Stimulated activated naive CD8-positive, alpha-beta T cell treated with anti-CD3 and anti-CD28 coated beads, Interleukin-15, amount 100 ng/mL, for 72 hours (primary cell): Measurements from ENCODE around the gene DPF3.
A peak's percentile ranks its signal among the peaks of the same experiment; 100 is the strongest.

ENCODE experiments used
- ATAC-seq: fragments of 150-1000 bp; cut with Tn5 transposase; 2 replicates; pipeline ENCODE4 v1.10.0; 2021; ENCODE audit warnings: mild to moderate bottlenecking, moderate library complexity
- DNase-seq, 2 donors: peaks; one replicate each; pipeline ENCODE4 v3.0.0; 2021 to 2022
- H3K27ac Mint-ChIP-seq, 2 donors: one replicate each; pipeline ENCODE4 v1.8.0; 2022; ENCODE audit warnings: mild to moderate bottlenecking in 2 of 2, mixed read lengths in 2 of 2, moderate library complexity in 2 of 2
- H3K27me3 Mint-ChIP-seq: one replicate; pipeline ENCODE4 v1.8.0; 2022; ENCODE audit warnings: mixed read lengths
- H3K4me1 Mint-ChIP-seq: one replicate; pipeline ENCODE4 v1.8.0; 2022; ENCODE audit warnings: mild to moderate bottlenecking, mixed read lengths
- H3K4me3 Mint-ChIP-seq, 2 donors: one replicate each; pipeline ENCODE4 v1.8.0; 2022; ENCODE audit warnings: mild to moderate bottlenecking in 2 of 2, mixed read lengths in 2 of 2, moderate library complexity in 1 of 2
- H3K9me3 Mint-ChIP-seq, 2 donors: one replicate each; pipeline ENCODE4 v1.8.0; 2022; ENCODE audit warnings: mixed read lengths in 2 of 2

The DPF3 gene

DNA sequence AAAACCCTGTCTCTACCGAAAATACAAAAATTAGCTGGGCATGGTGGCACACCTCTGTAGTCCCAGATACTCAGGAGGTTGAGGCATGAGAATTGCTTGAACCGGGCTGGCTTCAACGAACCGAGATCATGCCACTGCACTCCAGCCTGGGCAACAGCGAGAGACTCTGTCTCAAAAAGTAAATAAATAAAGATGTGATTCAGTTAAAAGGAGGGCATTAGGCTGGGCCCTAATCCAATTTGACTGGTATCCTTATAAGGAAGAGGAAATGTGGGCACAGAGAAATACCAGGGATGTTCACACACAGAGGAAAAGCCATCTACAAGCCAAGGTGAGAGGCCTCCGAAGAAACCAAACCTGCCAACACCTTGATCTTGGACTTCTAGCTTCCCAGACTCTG, 22.3 kb upstream of the DPF3 start:
- Mint-ChIP-seq H3K27ac (no peak overlapping the region), H3K27me3 (peaks cover 62% of the 10 kb centered on the region), H3K4me3 (no peak overlapping the region), H3K9me3 (no peaks in the 10 kb centered on the region), H3K4me1 (no peaks in the 10 kb centered on the region)
- DNase-seq (no peak), ATAC-seq (no peak)

DNA sequence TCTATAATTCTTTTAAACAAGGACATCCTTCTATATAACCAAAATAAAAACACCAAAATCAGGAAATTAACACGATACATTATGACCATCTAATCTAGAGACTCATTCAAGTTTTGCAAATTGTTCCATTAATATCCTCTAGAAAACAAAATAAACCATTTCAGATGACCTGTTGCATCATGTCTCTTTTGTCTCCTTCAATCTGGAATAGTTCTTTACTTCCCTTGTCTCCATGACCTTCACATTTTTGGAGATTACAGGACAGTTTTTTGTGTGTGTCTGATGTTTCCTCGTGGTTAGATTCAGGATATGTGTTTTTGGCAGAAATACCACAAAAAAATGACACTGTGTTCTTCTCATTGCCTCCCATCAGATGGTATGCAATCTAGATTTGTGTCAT, 19.9 kb upstream of the DPF3 start:
- no peak overlapping the region for H3K27ac Mint-ChIP-seq
- H3K27me3 Mint-ChIP-seq = peaks cover 39% of the 10 kb centered on the region
- H3K9me3 Mint-ChIP-seq = no peaks in the 10 kb centered on the region
- ATAC-seq (no peak), DNase-seq (no peak)
- no peak overlapping the region for H3K4me3 Mint-ChIP-seq
- H3K4me1 Mint-ChIP-seq = no peaks in the 10 kb centered on the region

DNA sequence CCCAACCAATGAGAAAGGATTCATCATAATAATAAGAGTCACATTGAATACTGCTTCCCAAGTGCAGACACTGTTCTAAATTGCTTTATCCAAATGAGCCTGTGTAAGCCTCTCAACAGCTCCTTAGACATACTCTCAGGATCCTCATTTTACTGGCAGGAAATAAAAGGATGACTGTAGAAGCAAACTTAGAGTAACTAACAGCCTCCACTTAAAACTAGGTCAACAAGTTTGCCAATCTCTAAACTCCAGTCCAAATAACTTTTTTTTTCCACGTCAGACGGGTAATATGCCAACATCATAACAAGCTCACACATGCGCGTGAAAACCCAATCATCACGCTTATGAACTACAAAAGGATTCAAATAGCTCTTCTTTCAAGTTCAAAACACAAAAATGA, 15.3 kb upstream of the DPF3 start:
- ATAC-seq (no peak), DNase-seq (no peak)
- no peaks in the 10 kb centered on the region for H3K9me3 Mint-ChIP-seq
- H3K4me1 Mint-ChIP-seq = peaks cover 7% of the 10 kb centered on the region
- peaks cover 14% of the 10 kb centered on the region for H3K27me3 Mint-ChIP-seq
- H3K27ac Mint-ChIP-seq = no peak overlapping the region
- H3K4me3 Mint-ChIP-seq = no peak overlapping the region

DNA sequence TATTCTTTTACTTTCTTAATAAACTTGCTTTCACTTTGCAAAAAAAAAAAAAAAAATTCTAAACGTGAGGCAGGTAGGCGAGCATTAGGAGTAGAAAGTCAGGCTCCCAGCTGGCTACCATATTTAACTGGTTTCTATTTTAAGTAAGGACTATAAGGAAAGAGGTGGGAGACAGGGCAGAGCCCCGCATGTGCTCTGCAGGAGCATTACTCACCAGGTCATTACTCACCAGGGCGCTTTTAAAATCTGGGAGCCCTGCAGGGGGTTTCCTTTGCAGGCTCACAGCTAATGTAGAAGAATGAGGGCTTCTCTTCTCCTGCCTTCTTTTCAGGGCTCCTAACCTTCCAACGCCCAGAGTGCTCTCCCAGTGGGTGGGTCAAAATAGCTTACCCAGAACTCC, 14.0 kb upstream of the DPF3 start:
- Mint-ChIP-seq H3K9me3 (no peaks in the 10 kb centered on the region), H3K4me1 (peaks cover 7% of the 10 kb centered on the region), H3K27me3 (peaks cover 8% of the 10 kb centered on the region), H3K4me3 (no peak overlapping the region), H3K27ac (no peak overlapping the region)
- ATAC-seq (no peak), DNase-seq (no peak)

DNA sequence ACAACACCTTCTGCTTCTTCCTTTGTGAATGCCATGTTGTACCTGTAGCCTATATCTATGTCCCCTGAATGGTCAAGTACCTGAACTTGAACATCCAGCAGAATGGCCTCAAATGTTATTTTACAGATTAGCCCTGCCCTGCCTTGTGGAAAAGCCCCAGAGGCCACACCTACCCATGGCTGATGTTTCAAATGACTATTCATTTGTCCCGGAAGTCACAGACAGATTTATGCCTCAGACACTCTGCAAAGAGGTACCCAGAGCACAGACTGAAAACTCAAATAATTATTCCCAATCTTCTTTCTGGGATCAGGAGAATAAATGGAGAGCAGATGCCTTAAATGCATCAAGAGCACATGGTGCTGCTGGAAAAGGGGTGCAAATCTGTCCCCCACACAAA, 13.0 kb upstream of the DPF3 start:
- Mint-ChIP-seq H3K27me3 (peaks cover 8% of the 10 kb centered on the region), H3K4me3 (no peak overlapping the region), H3K4me1 (peaks cover 7% of the 10 kb centered on the region), H3K27ac (peak overlapping the region in 1 of 2 donors; percentile 4), H3K9me3 (no peaks in the 10 kb centered on the region)
- no peak for ATAC-seq
- DNase-seq = no peak

DNA sequence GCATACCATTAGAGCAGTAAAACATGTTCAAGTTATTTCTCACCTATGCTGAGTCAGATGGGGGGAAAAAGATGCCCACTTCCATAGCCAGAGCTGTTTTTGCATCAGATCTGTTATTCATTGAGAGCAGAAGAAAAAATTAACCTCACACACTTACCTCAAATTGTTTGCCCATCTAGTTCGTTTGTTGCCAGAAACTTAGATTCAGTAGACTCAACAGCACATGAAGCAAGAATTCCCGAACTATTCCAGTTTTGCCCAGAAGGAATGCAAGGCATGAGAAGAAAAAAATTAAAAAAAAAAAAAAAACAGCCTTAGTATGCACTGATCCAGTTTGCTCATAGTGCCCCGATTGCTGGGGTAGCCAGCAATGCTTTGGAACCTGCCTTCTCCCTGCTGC, 12.4 kb upstream of the DPF3 start:
- H3K27ac Mint-ChIP-seq = no peak overlapping the region
- peaks cover 7% of the 10 kb centered on the region for H3K4me1 Mint-ChIP-seq
- no peak overlapping the region for H3K4me3 Mint-ChIP-seq
- DNase-seq = no peak
- ATAC-seq = no peak
- no peaks in the 10 kb centered on the region for H3K9me3 Mint-ChIP-seq
- peaks cover 8% of the 10 kb centered on the region for H3K27me3 Mint-ChIP-seq

DNA sequence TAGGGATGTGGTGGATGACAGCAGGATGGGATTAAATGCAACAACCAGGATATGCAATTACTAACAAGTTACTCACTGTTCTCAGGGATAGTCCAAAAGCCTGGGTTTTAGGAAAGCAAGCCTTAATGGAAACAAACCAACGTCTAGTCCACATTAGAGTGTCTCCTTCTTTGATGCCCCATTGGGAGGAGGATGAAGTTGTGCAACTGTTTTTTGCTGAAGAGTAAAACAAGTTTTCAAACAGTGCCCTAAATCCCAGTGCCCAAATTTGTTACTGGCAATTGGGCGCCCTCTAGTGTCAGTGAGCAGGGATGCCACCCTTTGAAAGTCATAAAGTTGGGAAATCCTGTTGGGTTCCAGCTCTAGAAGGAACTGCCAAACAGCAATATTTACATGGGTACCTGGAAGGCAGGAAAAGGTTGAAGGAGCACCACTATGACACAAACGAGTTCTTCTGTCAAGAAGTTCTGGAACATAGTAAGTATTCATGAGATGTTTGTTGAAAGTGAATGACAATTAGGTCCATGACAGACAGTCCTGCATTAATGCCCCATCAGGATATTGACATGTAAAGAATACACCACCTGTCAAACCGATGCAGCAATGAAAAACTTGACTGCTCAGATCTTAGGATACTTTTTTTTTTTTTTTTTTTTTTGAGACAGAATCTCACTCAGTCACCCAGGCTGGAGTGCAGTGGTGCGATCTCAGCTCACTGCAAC, 11.1 kb upstream of the DPF3 start:
- H3K4me3 Mint-ChIP-seq = no peak overlapping the region
- H3K4me1 Mint-ChIP-seq = peaks cover 7% of the 10 kb centered on the region
- no peaks in the 10 kb centered on the region for H3K9me3 Mint-ChIP-seq
- DNase-seq (peak; percentile 53 to 65), ATAC-seq (peak; percentile 62)
- no peak overlapping the region for H3K27ac Mint-ChIP-seq
- peaks cover 19% of the 10 kb centered on the region for H3K27me3 Mint-ChIP-seq

DNA sequence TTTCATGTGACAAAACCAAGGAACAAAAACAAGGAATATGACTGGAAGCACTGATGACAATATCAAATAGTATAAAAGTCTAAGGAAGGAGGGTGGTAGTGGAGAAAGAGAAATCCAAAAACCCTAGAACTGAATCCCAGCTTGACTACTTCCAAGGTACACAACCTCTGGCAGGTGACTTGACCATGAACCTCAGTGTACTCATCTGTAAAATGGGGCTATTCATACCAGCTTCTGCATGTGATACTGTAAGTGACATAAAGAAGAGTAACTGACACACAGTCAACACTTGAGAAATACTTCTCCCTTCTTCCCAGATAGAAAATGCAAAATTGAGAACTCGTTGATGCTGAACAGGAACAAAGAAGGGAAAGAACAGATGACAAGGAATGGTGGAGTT, 10.3 kb upstream of the DPF3 start:
- Mint-ChIP-seq H3K9me3 (no peaks in the 10 kb centered on the region), H3K27me3 (peaks cover 26% of the 10 kb centered on the region), H3K4me3 (no peak overlapping the region), H3K27ac (no peak overlapping the region), H3K4me1 (peaks cover 7% of the 10 kb centered on the region)
- DNase-seq (no peak), ATAC-seq (no peak)

DNA sequence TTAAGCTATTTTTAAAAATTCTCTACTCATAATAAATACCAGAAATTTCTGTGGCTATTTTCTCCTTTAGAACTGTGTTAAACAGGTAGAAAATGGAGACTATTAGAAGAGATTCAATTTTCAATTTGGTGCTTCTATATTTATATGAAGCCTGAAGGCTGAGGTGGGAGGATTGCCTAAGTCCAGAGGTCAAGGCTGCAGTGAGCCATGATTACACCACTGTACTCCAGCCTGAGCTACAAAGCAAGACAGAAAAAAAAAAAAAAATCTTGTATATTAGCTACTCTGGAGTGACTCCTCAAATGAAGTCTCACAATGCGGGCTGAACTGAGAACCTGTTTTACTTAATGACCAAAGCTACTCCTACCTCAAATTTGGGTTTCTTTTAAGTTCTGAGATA, 9.8 kb upstream of the DPF3 start:
- DNase-seq = no peak
- Mint-ChIP-seq H3K9me3 (no peaks in the 10 kb centered on the region), H3K27ac (no peak overlapping the region)

DNA sequence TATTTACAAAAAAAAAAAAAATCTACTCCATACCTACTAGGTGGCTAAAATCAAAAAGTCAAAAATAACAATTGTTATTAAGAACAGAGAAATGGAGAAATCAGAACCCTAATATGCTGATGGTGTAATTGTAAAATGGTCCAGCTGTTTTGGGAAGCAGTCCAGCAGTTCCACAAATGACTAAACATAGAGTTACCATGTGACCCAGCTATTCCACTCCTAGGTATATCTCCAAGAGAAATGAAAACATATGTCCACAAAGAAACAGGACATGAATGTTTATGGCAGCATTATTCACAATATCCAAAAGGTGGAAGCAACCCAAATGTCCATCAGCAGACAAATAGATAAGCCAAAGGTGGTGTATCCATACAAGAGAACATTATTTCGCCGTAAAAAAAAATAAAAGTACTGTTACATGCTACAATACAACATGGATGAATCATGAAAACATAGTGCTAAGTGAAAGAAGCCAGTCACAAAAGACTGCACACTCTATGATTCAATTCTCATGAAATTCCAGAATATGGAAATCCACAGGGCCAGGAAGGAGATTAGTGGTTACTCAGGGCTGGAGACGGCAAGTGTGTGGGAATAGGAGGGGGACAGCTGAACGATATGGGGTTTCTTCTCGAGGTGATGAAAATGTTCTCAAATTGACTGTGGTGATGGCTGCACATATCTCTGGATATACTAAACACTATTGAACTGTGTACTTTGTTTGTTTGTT, 9.1 kb upstream of the DPF3 start:
- peaks cover 7% of the 10 kb centered on the region for H3K4me1 Mint-ChIP-seq

More for the DNA sequence above, 9.8 kb upstream of the DPF3 start:
- H3K4me1 Mint-ChIP-seq = peaks cover 7% of the 10 kb centered on the region
- H3K4me3 Mint-ChIP-seq = no peak overlapping the region
- ATAC-seq = no peak
- H3K27me3 Mint-ChIP-seq = peaks cover 30% of the 10 kb centered on the region

DNA sequence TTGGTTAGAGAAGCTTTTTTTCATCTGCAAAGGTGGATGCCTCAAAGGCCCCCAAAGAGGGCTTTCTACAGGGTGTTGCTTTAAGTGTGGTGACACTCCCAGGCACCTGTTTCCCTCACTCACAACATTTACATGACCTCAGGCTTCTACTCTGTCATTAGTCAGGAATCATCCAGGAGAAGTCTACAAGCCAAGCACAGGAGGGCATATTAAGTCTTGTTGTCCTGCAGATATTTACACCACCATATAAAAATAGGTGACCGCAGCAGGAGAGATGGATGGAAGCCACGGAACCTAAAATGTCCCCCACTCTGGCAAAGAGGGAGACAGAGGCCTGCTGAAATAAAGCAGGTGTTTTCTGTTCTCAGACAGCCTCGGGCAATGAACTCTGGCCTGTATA, 7.5 kb upstream of the DPF3 start:
- H3K9me3 Mint-ChIP-seq = no peaks in the 10 kb centered on the region
- no peak for ATAC-seq
- H3K4me3 Mint-ChIP-seq = no peak overlapping the region
- H3K27ac Mint-ChIP-seq = no peak overlapping the region
- no peaks in the 10 kb centered on the region for H3K4me1 Mint-ChIP-seq
- peaks cover 32% of the 10 kb centered on the region for H3K27me3 Mint-ChIP-seq
- no peak for DNase-seq

More for the DNA sequence above, 9.1 kb upstream of the DPF3 start:
- Mint-ChIP-seq H3K27me3 (peaks cover 30% of the 10 kb centered on the region), H3K4me3 (no peak overlapping the region), H3K27ac (no peak overlapping the region), H3K9me3 (no peaks in the 10 kb centered on the region)
- ATAC-seq (no peak), DNase-seq (no peak)

DNA sequence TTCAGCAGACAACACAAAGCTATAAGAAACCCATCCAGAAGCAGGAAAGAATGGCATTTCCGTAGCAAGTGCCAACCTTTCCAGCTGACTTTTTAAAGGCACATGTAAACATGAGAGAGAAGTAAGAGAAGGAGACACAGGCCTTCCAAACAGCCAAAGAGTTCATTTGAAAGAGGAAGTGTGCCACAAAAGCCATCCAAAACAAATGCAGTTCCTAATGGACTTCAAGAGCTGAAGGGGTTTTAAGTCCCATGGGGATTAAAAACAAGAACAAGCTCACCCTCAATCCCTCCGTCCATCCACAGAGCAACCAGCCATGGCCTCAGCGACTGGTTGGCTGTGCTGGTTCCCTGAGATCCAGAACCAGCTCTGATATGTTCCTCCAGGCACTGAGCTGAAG, 4.5 kb upstream of the DPF3 start:
- no peak for DNase-seq
- H3K4me3 Mint-ChIP-seq = no peak overlapping the region
- no peak for ATAC-seq
- no peak overlapping the region for H3K27ac Mint-ChIP-seq
- H3K9me3 Mint-ChIP-seq = no peaks in the 10 kb centered on the region
- peaks cover 51% of the 10 kb centered on the region for H3K27me3 Mint-ChIP-seq
- H3K4me1 Mint-ChIP-seq = peaks cover 13% of the 10 kb centered on the region

DNA sequence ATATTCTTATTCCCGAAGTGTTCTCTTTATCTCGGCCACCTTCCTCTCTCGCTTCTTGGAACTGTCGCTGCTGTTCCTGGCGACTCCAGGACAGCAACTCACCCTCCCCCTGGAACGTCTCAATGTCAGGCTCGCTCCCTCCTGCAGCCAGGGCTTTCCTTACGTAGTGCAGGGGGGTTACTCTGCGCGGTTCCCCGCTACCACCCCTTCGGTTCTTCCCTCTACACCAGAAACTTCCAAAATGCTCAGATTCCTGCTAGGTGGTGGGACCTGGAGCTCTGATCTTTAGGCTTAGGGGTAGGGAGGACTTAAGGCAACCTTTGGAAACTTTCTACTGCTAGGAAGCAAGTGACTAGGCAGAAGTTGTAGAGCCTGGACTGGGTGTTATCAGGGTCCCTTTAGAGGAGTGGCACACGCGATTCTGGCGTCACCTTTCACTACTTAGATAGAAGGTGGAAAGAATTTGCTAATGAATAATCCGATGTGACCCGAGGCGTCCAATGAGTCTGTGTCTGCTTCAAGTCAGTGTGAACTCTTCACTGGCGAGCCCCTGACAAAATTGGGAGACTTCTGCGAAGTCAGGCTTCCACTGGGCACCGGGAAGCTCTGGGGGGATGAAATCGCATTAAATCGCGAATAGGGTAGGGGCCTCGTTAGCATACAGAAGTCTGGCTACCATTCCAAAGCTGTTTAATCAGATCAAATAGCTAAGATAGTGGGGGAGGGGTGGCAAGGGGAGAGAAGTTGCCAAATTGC, 900 bp upstream of the DPF3 start:
- no peak for ATAC-seq
- H3K9me3 Mint-ChIP-seq = no peaks in the 10 kb centered on the region
- H3K4me1 Mint-ChIP-seq = peaks cover 17% of the 10 kb centered on the region
- peak overlapping the region; percentile 1 to 72 for H3K27ac Mint-ChIP-seq
- peaks cover 55% of the 10 kb centered on the region for H3K27me3 Mint-ChIP-seq
- H3K4me3 Mint-ChIP-seq = peak overlapping the region; percentile 83 to 98
- DNase-seq = peak in 1 of 2 donors; percentile 7

DNA sequence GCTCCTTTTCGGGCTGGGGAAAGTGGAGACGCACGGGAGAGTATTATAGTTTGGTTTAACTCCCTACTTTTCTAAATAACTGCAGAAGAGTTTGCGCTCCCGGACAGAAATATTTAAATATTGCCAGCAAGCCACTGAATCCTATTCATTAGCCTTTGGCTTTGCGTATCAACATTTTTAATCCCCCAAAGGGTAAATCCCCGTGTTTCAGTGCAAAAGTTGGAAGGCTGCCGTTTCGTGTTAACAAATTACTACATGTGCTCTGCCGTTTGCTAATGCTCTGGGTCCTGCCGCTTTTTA, 372 bp upstream of the DPF3 start:
- Mint-ChIP-seq H3K27ac (peak overlapping the region in 1 of 2 donors; percentile 72), H3K27me3 (peaks cover 50% of the 10 kb centered on the region), H3K4me3 (peak overlapping the region; percentile 83 to 98), H3K9me3 (no peaks in the 10 kb centered on the region), H3K4me1 (peaks cover 17% of the 10 kb centered on the region)
- DNase-seq = no peak
- no peak for ATAC-seq

DNA sequence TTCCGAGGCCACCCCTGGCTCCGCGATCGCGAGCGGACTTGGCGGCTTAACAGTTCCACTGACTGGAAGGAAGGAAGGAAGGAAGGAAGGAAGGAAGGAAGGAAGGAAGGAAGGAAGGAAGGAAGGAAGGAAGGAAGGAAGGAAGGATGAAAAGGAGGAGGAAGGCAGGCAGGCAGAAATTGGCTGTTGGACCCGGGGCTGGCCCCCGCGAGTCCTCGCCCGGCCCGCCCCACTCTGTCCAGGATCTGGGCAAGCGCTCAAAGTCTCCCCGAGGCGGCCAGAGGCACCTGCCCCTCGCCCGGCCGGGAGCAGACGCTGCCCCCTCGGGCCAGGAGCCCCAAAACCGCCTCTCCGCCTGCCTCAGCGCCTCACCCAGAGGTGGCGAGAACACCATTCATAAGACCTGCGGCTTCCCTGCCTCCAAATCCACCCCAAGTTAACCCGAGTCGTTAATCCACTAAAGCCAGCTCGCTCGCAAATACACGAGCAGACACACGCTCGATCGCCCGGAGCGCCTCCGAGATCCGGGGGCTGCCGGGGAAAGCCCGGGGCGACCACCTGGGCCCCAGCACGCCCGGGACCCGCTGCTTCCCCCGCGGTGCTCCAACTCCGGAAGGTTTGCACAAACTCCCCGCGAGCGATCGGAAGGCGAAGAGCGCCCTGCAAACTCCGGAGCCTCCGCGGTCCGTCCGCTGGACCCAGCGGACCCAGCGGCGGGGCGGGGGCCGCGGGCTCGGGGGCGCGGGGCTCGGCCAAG, 844 bp downstream of the DPF3 start:
- Mint-ChIP-seq H3K4me3 (peak overlapping the region; percentile 83 to 96), H3K27ac (peak overlapping the region; percentile 51 to 66), H3K4me1 (peaks cover 17% of the 10 kb centered on the region), H3K27me3 (peaks cover 50% of the 10 kb centered on the region), H3K9me3 (no peaks in the 10 kb centered on the region)
- DNase-seq = peak; percentile 35 to 48
- peak; percentile 33 for ATAC-seq
